Stimulated activated CD8-positive, alpha-beta memory T cell treated with anti-CD3 and anti-CD28 coated beads, Interleukin-15, amount 100 ng/mL, for 48 hours (primary cell): Measurements from ENCODE around the gene LAMC2.

Source experiments
- DNase-seq, 2 donors: peaks; one replicate each; pipeline ENCODE4 v3.0.0-alpha.2; 2020; ENCODE audit warnings: low read depth in 2 of 2

Gene LAMC2

GRCh38 chr1:183214021-183214970, 28.2 kb downstream of the LAMC2 start:
- no peak for DNase-seq

GRCh38 chr1:183215076-183215720, 29.1 kb downstream of the LAMC2 start:
- no peak for DNase-seq

- no peak for DNase-seq
Observed at GRCh38 chr1:183215936-183216335, 29.9 kb downstream of the LAMC2 start.

GRCh38 chr1:183218027-183218618, 32.1 kb downstream of the LAMC2 start:
- DNase-seq: no peak

GRCh38 chr1:183218971-183219615, 33.0 kb downstream of the LAMC2 start:
- DNase-seq: no peak

- no peak for DNase-seq
Observed at GRCh38 chr1:183219616-183220009, 33.5 kb downstream of the LAMC2 start.

- DNase-seq: no peak
Observed at GRCh38 chr1:183222909-183223308, 36.8 kb downstream of the LAMC2 start.

GRCh38 chr1:183223467-183223866, 37.4 kb downstream of the LAMC2 start:
- no peak for DNase-seq

- DNase-seq: no peak
Observed at GRCh38 chr1:183226361-183226760, 40.3 kb downstream of the LAMC2 start.

GRCh38 chr1:183226963-183227362, 40.9 kb downstream of the LAMC2 start:
- no peak for DNase-seq

- DNase-seq: peak; percentile 9
Observed at GRCh38 chr1:183227422-183228346, 41.6 kb downstream of the LAMC2 start.

- no peak for DNase-seq
Observed at GRCh38 chr1:183228347-183229220, 42.5 kb downstream of the LAMC2 start.

GRCh38 chr1:183230413-183230812, 44.3 kb downstream of the LAMC2 start:
- no peak for DNase-seq

GRCh38 chr1:183231545-183231944, 45.5 kb downstream of the LAMC2 start:
- no peak for DNase-seq

- no peak for DNase-seq
Observed at GRCh38 chr1:183233113-183233512, 47.0 kb downstream of the LAMC2 start.

GRCh38 chr1:183234660-183235476, 48.8 kb downstream of the LAMC2 start:
- DNase-seq: no peak

- DNase-seq: no peak
Observed at GRCh38 chr1:183235503-183235902, 49.4 kb downstream of the LAMC2 start.

- no peak for DNase-seq
Observed at GRCh38 chr1:183236158-183236725, 50.2 kb downstream of the LAMC2 start.

GRCh38 chr1:183237046-183237445, 51.0 kb downstream of the LAMC2 start:
- DNase-seq: no peak
